H1 (cell line): ENCODE data around the gene PLPPR1.

Source experiments
- BCL11A ChIP-seq, 2 experiments: IDR thresholded peaks; one replicate each; pipeline ENCODE4 v1.6.1; 2011; ENCODE audit warnings: low read depth in 2 of 2, low read length in 2 of 2, mild to moderate bottlenecking in 2 of 2
- RXRA ChIP-seq: IDR thresholded peaks from 2 replicates; pipeline ENCODE4 v1.6.1; 2011; ENCODE audit warnings: low read depth, mild to moderate bottlenecking, low read length, moderate library complexity; ENCODE audit not compliant: insufficient read depth
- TCF12 ChIP-seq: IDR thresholded peaks from 2 replicates; pipeline ENCODE4 v1.6.1; 2011; ENCODE audit warnings: low read depth, mild to moderate bottlenecking, low read length
- TF ChIP-seq, protein P1 (sequence below), 3 experiments: IDR thresholded peaks; 1 replicate in 2 of 3; 2 replicates in 1 of 3; pipeline versions ENCODE4 v1.5.1 to v1.6.1; 2011; ENCODE audit warnings: low read length in 3 of 3, mild to moderate bottlenecking in 3 of 3, inconsistent platforms in 2 of 3, low read depth in 1 of 3, moderate library complexity in 1 of 3; ENCODE audit not compliant: insufficient read depth in 1 of 3; ENCODE audit errors: control extremely low read depth in 1 of 3
- TF ChIP-seq, protein P2 (sequence below): IDR thresholded peaks from 2 replicates; pipeline ENCODE4 v1.6.1; 2011; ENCODE audit warnings: low read depth, mild to moderate bottlenecking, low read length; ENCODE audit not compliant: insufficient read depth

DNA sequence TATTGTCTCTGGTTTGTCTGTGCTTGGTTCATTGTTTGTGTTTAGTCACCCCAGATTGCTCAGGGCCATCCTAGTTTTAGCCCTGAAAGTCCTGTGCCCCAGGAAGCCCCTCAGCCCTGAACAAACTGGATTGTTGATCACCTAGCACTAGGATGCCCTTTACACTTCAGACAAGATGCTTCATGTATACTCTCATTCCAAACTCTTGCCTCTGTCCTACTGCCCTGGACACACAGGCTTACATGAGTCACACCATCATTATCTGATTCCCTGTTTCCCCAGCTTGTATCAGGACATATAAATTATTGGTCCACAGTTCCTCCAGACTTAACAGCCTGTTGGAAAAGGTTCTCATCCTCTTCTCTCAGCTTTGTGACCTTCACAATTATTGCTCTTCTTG is 236.2 kb downstream of the PLPPR1 start:
- TF ChIP-seq, protein P1, sequence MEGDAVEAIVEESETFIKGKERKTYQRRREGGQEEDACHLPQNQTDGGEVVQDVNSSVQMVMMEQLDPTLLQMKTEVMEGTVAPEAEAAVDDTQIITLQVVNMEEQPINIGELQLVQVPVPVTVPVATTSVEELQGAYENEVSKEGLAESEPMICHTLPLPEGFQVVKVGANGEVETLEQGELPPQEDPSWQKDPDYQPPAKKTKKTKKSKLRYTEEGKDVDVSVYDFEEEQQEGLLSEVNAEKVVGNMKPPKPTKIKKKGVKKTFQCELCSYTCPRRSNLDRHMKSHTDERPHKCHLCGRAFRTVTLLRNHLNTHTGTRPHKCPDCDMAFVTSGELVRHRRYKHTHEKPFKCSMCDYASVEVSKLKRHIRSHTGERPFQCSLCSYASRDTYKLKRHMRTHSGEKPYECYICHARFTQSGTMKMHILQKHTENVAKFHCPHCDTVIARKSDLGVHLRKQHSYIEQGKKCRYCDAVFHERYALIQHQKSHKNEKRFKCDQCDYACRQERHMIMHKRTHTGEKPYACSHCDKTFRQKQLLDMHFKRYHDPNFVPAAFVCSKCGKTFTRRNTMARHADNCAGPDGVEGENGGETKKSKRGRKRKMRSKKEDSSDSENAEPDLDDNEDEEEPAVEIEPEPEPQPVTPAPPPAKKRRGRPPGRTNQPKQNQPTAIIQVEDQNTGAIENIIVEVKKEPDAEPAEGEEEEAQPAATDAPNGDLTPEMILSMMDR (IDR thresholded peaks at IDR 0.05; ENCODE audit: control extremely low read depth in 1 of 3, insufficient read depth in 1 of 3, low read depth in 1 of 3, low read length in 3 of 3) = no peak
- TF ChIP-seq, protein P2, sequence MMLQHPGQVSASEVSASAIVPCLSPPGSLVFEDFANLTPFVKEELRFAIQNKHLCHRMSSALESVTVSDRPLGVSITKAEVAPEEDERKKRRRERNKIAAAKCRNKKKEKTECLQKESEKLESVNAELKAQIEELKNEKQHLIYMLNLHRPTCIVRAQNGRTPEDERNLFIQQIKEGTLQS = no peak
- TF ChIP-seq BCL11A (IDR thresholded peaks at IDR 0.05; ENCODE audit: low read depth in 2 of 2, low read length in 2 of 2) (no peak), RXRA (no peak), TCF12 (no peak)
